Panc1 (cell line): Measurements from ENCODE around the gene SPATA24. TPM values are rescaled to one million over a fixed set of nuclear protein-coding genes. Genes with fewer than 3 reads are reported as not detected.

Experiments
- ATAC-seq: fragments of 200-7000 bp; cut with Tn5 transposase; 2 replicates; pipeline ENCODE4 v1.9.1; 2020; ENCODE audit warnings: mild to moderate bottlenecking, moderate library complexity
- BruUV-seq: library from RNA; stranded (reverse); fragments of 400-500 nt; replicated peaks from 2 replicates; lab custom pipeline; 2021; lab: Mats Ljungman, UMichigan
- CTCF ChIA-PET: fragments of 300-600 bp; sonication (Branson Sonifier 250); formaldehyde crosslinking; loops from one replicate; lab custom pipeline; 2022; ENCODE audit warnings: antibody characterized with exemption; lab: Charles Lee
- POLR2A ChIA-PET: fragments of 300-600 bp; sonication (Branson Sonifier 250); formaldehyde crosslinking; loops from one replicate; lab custom pipeline; 2022; ENCODE audit warnings: antibody characterized with exemption; lab: Charles Lee
- DNase-seq: peaks from one replicate; pipeline ENCODE4 v3.0.0-alpha.2; 2010; ENCODE audit warnings: low read depth, low spot score
- H3K27ac ChIP-seq: 2 replicates; pipeline ENCODE4 v1.5.1; 2011; ENCODE audit warnings: mild to moderate bottlenecking, low read length, inconsistent platforms
- H3K27me3 ChIP-seq: fragments of 200-500 bp; sonication (Bioruptor generic); 2 replicates; pipeline ENCODE4 v1.6.0; 2014; ENCODE audit warnings: low read length, inconsistent platforms; ENCODE audit not compliant: control insufficient read depth, insufficient read depth
- H3K36me3 ChIP-seq: fragments of 200-500 bp; sonication (Bioruptor generic); 2 replicates; pipeline ENCODE4 v1.5.1; 2014; ENCODE audit warnings: inconsistent platforms, mild to moderate bottlenecking, low read length, moderate library complexity; ENCODE audit not compliant: control insufficient read depth, insufficient read depth
- H3K4me1 ChIP-seq: 2 replicates; pipeline ENCODE4 v1.5.1; 2011; ENCODE audit warnings: inconsistent platforms, mild to moderate bottlenecking, low read length, moderate library complexity; ENCODE audit not compliant: control insufficient read depth, insufficient read depth
- H3K4me3 ChIP-seq, 2 experiments: 2 replicates each; pipeline ENCODE4 v1.5.1; 2011 to 2012; ENCODE audit warnings: low read depth in 2 of 2, low read length in 2 of 2, mild to moderate bottlenecking in 2 of 2, inconsistent platforms in 1 of 2, moderate library complexity in 1 of 2
- H3K9me3 ChIP-seq: fragments of 200-500 bp; sonication (Bioruptor generic); 2 replicates; pipeline ENCODE4 v1.5.1; 2014; ENCODE audit warnings: low read depth, mild to moderate bottlenecking, inconsistent platforms, low read length, moderate library complexity; ENCODE audit not compliant: control insufficient read depth, insufficient read depth
- CTCF ChIP-seq: fragments of 450-650 bp; IDR thresholded peaks from 2 replicates; pipeline ENCODE4 v1.5.1; 2017; ENCODE audit warnings: mild to moderate bottlenecking
- POLR2AphosphoS5 ChIP-seq: IDR thresholded peaks from 2 replicates; pipeline ENCODE4 v1.6.1; 2012; ENCODE audit warnings: mild to moderate bottlenecking, low read depth, low read length, moderate library complexity
- REST ChIP-seq, 2 experiments: IDR thresholded peaks; 2 replicates each; pipeline ENCODE4 v1.6.1; 2011 to 2012; ENCODE audit warnings: low read depth in 2 of 2, control low read depth in 1 of 2, low read length in 1 of 2, mild to moderate bottlenecking in 1 of 2, moderate library complexity in 1 of 2; ENCODE audit not compliant: insufficient read depth in 1 of 2
- SIN3A ChIP-seq: IDR thresholded peaks from 2 replicates; pipeline ENCODE4 v1.6.1; 2012; ENCODE audit warnings: low read depth, mild to moderate bottlenecking, low read length, moderate library complexity, borderline replicate concordance; ENCODE audit not compliant: insufficient read depth
- TCF7L2 ChIP-seq: IDR thresholded peaks from 2 replicates; pipeline ENCODE4 v1.6.1; 2011; ENCODE audit warnings: mild to moderate bottlenecking, low read depth, low read length, inconsistent platforms
- in situ Hi-C: cut with HindIII; loops from 2 replicates; pipeline ENCODE4 v1.10.0; 2016; ENCODE audit warnings: low sequenced_read_pairs, low pct_unique_long_range_greater_than_20kb
- intact Hi-C: fragments of 100-400 bp; cut with micrococcal nuclease; formaldehyde crosslinking; loops from one replicate; pipeline ENCODE4 v1.10.0; 2022; ENCODE audit not compliant: unreplicated experiment
- total RNA-seq: library from RNA; stranded (reverse); gene quantifications from one replicate; pipeline ENCODE4 v1.2.1, GENCODE V29; 2021; ENCODE audit not compliant: unreplicated experiment

Gene SPATA24
- total RNA-seq, 1 experiment from 2014 or later: 5.5 TPM

GRCh38 chr5:139413153-139413552, 9.3 kb upstream of the SPATA24 start:
- intact Hi-C loops (no loop called here), in situ Hi-C loops (loop anchor here (25.0 kb wide), 1 partner anchor 99 kb away; no protein-coding TSS in a partner anchor)
- ATAC-seq (no peak), DNase-seq (no peak)
- no peak overlapping the region for H3K27ac ChIP-seq
- H3K9me3 ChIP-seq: no peaks in the 10 kb centered on the region
- H3K36me3 ChIP-seq: no peaks in the 10 kb centered on the region
- no peaks in the 10 kb centered on the region for H3K27me3 ChIP-seq
- BruUV-seq: no TSS peak
- ChIA-PET POLR2A (no interaction called here), CTCF (no interaction called here)
- TF ChIP-seq REST (IDR thresholded peaks at IDR 0.05; ENCODE audit: insufficient read depth in 1 of 2, low read depth in 2 of 2, low read length in 1 of 2) (no peak), POLR2AphosphoS5 (no peak), TCF7L2 (no peak), CTCF (no peak), SIN3A (no peak)
- H3K4me1 ChIP-seq: no peaks in the 10 kb centered on the region
- no peak overlapping the region for H3K4me3 ChIP-seq

- Histone ChIP-seq H3K4me1 (no peaks in the 10 kb centered on the region), H3K36me3 (no peaks in the 10 kb centered on the region), H3K9me3 (no peaks in the 10 kb centered on the region), H3K27me3 (no peaks in the 10 kb centered on the region), H3K4me3 (no peak overlapping the region), H3K27ac (no peak overlapping the region)
- ATAC-seq (no peak), DNase-seq (no peak)
- ChIA-PET CTCF (interaction anchor here (0.5 to 0.7 kb wide), 2 partner anchors 10 to 121 kb away, joined by 3 to 5 read pairs; no protein-coding TSS in a partner anchor), POLR2A (interaction anchor here (0.5 kb wide), 1 partner anchor 357 kb away, joined by 12 read pairs; no protein-coding TSS in a partner anchor)
- in situ Hi-C loops (loop anchor here (25.0 kb wide), 1 partner anchor 101 kb away; no protein-coding TSS in a partner anchor), intact Hi-C loops (no loop called here)
- TF ChIP-seq SIN3A (no peak), TCF7L2 (no peak), CTCF (no peak), REST (IDR thresholded peaks at IDR 0.05; ENCODE audit: insufficient read depth in 1 of 2, low read depth in 2 of 2, low read length in 1 of 2) (no peak), POLR2AphosphoS5 (no peak)
- BruUV-seq: no TSS peak
These were observed 7.3 kb upstream of the SPATA24 start for GRCh38 chr5:139410993-139411828.
